Measurements from ENCODE around the gene SLC20A1. TPM values are rescaled to one million over a fixed set of nuclear protein-coding genes. Genes with fewer than 3 reads are reported as not detected.
A peak's percentile ranks its signal among the peaks of the same experiment; 100 is the strongest.
"Not testable (repeated sequence)": the region's sequence is repeated elsewhere in the genome, so short reads cannot be mapped to it uniquely, and the experiment has no call there.

SLC20A1 gene
- total and polyA plus RNA-seq, 4 donors: 26.2 to 51.4 (median 38.6) TPM

DNA sequence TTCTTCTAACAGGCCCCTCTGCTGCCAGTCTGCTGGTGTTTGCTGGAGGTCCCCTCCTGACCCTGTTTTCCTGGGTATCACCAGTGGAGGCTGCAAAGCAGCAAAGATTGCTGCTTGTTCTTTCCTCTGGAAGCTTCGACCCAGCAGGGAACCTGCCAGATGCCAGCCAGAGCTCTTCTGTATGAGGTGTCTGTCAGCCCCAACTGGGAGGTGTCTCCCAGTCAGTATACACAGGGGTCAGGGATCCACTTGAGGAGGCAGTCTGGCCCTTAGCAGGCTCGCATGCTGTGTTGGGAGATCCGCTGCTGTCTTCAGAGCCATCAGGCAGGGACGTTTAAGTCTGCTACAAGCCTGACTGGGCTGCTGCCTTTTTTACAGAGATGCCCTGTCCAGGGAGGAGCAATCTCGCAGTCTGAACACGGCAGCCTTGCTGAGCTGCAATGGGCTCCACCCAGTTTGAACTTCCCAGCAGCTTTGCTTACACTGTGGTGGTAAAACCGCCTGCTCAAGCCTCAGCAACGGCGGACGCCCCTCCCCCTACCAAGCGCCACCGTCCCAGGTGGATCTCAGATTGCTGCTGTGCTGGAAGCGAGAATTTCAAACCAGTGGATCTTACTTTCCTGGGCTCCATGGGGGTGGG, 31.4 kb upstream of the SLC20A1 start:
- H3K27me3 ChIP-seq (ENCODE audit: control insufficient read depth in 3 of 3, insufficient read depth in 3 of 3, low read length in 2 of 3): no peaks in the 10 kb centered on the region
- H3K9ac ChIP-seq (ENCODE audit: insufficient read depth in 1 of 2, low read length in 2 of 2): no peak overlapping the region
- WGBS, 2 donors: 79 to 81% methylated on average over 13 of the region's 13 CpGs
- no peak overlapping the region for H3K4me3 ChIP-seq
- H3K36me3 ChIP-seq (ENCODE audit: control insufficient read depth in 4 of 4, insufficient read depth in 4 of 4, low read length in 4 of 4): no peaks in the 10 kb centered on the region
- DNase-seq (peak in 1 of 3 donors; percentile 17), ATAC-seq (ENCODE audit: insufficient read depth, low FRiP score) (no peak)
- no peak overlapping the region for H3K27ac ChIP-seq (ENCODE audit: low read depth in 1 of 2, low read length in 1 of 2)
- TF ChIP-seq, protein P1, sequence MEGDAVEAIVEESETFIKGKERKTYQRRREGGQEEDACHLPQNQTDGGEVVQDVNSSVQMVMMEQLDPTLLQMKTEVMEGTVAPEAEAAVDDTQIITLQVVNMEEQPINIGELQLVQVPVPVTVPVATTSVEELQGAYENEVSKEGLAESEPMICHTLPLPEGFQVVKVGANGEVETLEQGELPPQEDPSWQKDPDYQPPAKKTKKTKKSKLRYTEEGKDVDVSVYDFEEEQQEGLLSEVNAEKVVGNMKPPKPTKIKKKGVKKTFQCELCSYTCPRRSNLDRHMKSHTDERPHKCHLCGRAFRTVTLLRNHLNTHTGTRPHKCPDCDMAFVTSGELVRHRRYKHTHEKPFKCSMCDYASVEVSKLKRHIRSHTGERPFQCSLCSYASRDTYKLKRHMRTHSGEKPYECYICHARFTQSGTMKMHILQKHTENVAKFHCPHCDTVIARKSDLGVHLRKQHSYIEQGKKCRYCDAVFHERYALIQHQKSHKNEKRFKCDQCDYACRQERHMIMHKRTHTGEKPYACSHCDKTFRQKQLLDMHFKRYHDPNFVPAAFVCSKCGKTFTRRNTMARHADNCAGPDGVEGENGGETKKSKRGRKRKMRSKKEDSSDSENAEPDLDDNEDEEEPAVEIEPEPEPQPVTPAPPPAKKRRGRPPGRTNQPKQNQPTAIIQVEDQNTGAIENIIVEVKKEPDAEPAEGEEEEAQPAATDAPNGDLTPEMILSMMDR (IDR thresholded peaks at IDR 0.05; ENCODE audit: control extremely low read depth, extremely low read depth): no peak
- no peaks in the 10 kb centered on the region for H3K9me3 ChIP-seq (ENCODE audit: control insufficient read depth in 4 of 4, insufficient read depth in 3 of 4, low read length in 3 of 4)
- peaks cover 0 to 4% (median 0%) of the 10 kb centered on the region in 5 donors for H3K4me1 ChIP-seq (ENCODE audit: control insufficient read depth in 5 of 5, insufficient read depth in 5 of 5, low read length in 5 of 5)

DNA sequence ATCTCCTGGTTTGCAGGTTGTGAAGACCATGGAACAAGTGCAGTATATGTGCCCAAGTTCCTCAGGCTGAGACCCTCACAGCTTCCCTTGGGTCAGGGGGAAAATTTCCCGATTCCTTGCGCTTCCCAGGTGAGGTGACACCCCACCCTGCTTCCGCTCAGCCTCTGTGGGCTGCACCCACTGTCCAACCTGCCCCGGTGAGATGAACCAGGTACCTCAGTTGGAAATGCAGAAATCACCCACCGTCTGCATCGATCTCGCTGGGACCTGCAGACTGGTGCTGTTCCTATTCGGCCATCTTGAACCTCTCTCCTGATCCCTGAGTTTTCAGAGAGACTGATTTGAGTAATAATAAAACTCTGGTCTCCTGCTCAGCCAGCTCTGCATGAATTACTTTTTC, 30.7 kb upstream of the SLC20A1 start:
- H3K27me3 ChIP-seq (ENCODE audit: control insufficient read depth in 3 of 3, insufficient read depth in 3 of 3, low read length in 2 of 3): no peaks in the 10 kb centered on the region
- H3K9ac ChIP-seq (ENCODE audit: insufficient read depth in 1 of 2, low read length in 2 of 2): no peak overlapping the region
- TF ChIP-seq, protein P1 (IDR thresholded peaks at IDR 0.05; ENCODE audit: control extremely low read depth, extremely low read depth): no peak
- no peak for ATAC-seq (ENCODE audit: insufficient read depth, low FRiP score)
- DNase-seq: no peak
- H3K4me3 ChIP-seq: no peak overlapping the region
- WGBS, 2 donors: 97 to 98% methylated on average over 8 of the region's 8 CpGs
- peaks cover 0 to 4% (median 0%) of the 10 kb centered on the region in 5 donors for H3K4me1 ChIP-seq (ENCODE audit: control insufficient read depth in 5 of 5, insufficient read depth in 5 of 5, low read length in 5 of 5)
- no peaks in the 10 kb centered on the region for H3K9me3 ChIP-seq (ENCODE audit: control insufficient read depth in 4 of 4, insufficient read depth in 3 of 4, low read length in 3 of 4)
- H3K27ac ChIP-seq (ENCODE audit: low read depth in 1 of 2, low read length in 1 of 2): no peak overlapping the region
- H3K36me3 ChIP-seq (ENCODE audit: control insufficient read depth in 4 of 4, insufficient read depth in 4 of 4, low read length in 4 of 4): no peaks in the 10 kb centered on the region

GRCh38 chr2:112615798-112616197, 29.9 kb upstream of the SLC20A1 start:
- not testable (repeated sequence) for H3K9ac ChIP-seq (ENCODE audit: insufficient read depth in 1 of 2, low read length in 2 of 2); H3K9me3 ChIP-seq (ENCODE audit: control insufficient read depth in 4 of 4, insufficient read depth in 3 of 4, low read length in 3 of 4); DNase-seq; H3K27me3 ChIP-seq (ENCODE audit: control insufficient read depth in 3 of 3, insufficient read depth in 3 of 3, low read length in 2 of 3); H3K27ac ChIP-seq (ENCODE audit: low read depth in 1 of 2, low read length in 1 of 2); H3K36me3 ChIP-seq (ENCODE audit: control insufficient read depth in 4 of 4, insufficient read depth in 4 of 4, low read length in 4 of 4); H3K4me1 ChIP-seq (ENCODE audit: control insufficient read depth in 5 of 5, insufficient read depth in 5 of 5, low read length in 5 of 5); H3K4me3 ChIP-seq; ATAC-seq (ENCODE audit: insufficient read depth, low FRiP score)
- WGBS, 2 donors: 93 to 94% methylated on average over 2 of the region's 2 CpGs

DNA sequence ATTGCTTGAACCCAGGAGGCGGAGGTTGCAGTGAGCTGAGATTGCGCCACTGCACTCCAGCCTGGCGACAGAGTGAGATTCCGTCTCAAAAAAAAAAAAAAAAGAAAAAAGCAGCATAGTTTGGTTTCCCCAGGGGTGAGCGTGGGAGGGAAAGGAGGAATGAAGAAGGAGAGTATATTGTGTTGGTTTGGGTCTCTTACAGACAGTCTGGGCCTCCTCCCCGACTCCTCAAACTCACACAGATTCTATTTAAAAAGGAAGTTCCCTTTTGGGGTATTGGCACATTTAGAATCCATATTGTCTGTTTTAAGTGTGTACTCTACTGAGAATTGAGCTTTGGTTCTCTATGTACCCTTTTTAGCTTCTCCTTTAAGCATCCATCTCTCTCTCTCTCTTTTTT, 27.4 kb upstream of the SLC20A1 start:
- WGBS, 2 donors: 53 to 80% methylated on average over 5 to 6 of the region's 6 CpGs
- Histone ChIP-seq H3K4me3 (no peak overlapping the region), H3K27ac (ENCODE audit: low read depth in 1 of 2, low read length in 1 of 2) (no peak overlapping the region), H3K9ac (ENCODE audit: insufficient read depth in 1 of 2, low read length in 2 of 2) (no peak overlapping the region), H3K36me3 (ENCODE audit: control insufficient read depth in 4 of 4, insufficient read depth in 4 of 4, low read length in 4 of 4) (no peaks in the 10 kb centered on the region), H3K9me3 (ENCODE audit: control insufficient read depth in 4 of 4, insufficient read depth in 3 of 4, low read length in 3 of 4) (no peaks in the 10 kb centered on the region), H3K4me1 (ENCODE audit: control insufficient read depth in 5 of 5, insufficient read depth in 5 of 5, low read length in 5 of 5) (peaks cover 0 to 4% (median 0%) of the 10 kb centered on the region in 5 donors), H3K27me3 (ENCODE audit: control insufficient read depth in 3 of 3, insufficient read depth in 3 of 3, low read length in 2 of 3) (no peaks in the 10 kb centered on the region)
- DNase-seq (no peak), ATAC-seq (ENCODE audit: insufficient read depth, low FRiP score) (no peak)
- TF ChIP-seq, protein P1 (IDR thresholded peaks at IDR 0.05; ENCODE audit: control extremely low read depth, extremely low read depth): no peak
